Activated CD4-positive, alpha-beta T cell treated with anti-CD3 and anti-CD28 coated beads for 4 hours (primary cell): ENCODE results near the gene TDRD5.
A peak's percentile ranks its signal among the peaks of the same experiment; 100 is the strongest.
"Not testable (repeated sequence)": the region's sequence is repeated elsewhere in the genome, so short reads cannot be mapped to it uniquely, and the experiment has no call there.

Source experiments
- DNase-seq, 2 donors: peaks; one replicate each; pipeline ENCODE4 v3.0.0-alpha.2; 2020

Gene TDRD5

GRCh38 chr1:179599623-179600249, 8.1 kb downstream of the TDRD5 start:
- DNase-seq = no peak

GRCh38 chr1:179601093-179601492, 9.5 kb downstream of the TDRD5 start:
- no peak for DNase-seq

DNA sequence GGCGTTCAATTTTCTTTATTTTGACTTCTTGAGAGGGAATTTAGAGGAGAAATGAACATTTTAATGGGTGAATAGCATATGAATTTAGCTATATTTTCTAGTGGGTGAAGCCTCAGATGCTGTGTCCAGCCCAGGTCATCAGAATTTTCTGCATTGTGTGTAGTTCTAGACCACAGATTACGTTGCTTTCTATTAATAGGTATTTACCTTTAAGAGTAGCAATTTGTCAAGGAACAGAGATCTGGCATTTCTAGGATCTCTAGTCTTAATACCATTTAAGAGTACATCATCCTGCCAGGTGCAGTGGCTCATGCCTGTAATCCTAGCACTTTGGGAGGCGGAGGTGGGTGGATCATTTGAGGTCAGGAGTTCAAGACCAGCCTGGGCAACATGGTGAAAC, 20.7 kb downstream of the TDRD5 start:
- no peak for DNase-seq

GRCh38 chr1:179630719-179631118, 39.1 kb downstream of the TDRD5 start:
- DNase-seq = no peak

DNA sequence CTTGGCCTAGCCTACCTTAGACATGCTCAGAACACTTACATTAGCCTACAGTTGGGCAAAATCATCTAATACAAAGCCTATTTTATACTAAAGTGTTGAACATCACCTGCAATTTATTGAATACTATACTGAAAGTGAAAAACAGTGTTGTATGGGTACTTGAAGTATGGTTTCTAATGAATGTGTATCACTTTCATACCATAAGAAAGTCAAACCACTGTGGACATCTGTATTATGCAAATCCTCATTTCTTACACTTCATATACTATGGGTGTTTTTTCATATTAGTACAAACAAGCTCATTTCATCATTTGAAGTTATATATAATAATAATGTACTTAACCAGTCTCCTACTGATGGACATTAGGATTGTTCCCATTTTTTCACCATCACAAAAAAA, 41.2 kb downstream of the TDRD5 start:
- no peak for DNase-seq

DNA sequence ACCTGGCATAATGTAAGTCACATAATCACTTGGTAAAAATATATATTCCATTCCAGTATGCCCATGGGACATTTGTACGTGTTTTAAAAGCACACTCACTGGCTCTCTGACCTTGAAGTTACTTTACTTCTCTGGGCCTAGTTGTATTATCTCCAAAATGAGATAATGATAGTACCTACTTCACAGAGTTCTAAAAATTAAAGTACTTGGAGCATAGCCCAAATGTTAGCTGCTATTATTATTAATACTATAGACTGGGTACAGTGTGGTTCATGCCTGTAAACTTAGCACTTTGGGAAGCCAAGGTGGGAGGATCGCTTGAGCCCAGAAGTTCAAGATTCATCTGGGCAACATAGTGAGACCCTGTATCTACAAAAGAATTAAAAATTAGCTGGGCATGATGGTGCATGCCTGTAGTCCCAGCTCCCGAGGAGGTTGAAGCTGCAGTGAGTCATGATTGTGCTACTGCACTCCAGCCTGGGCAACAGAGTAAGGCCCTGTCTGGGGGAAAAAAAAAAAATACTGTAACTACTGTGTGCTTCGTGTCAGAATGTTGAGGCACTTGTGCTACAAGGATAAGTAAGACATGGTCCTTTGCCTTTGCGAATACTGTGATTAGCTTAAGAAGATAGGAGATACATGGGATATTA, 45.7 kb downstream of the TDRD5 start:
- no peak for DNase-seq

DNA sequence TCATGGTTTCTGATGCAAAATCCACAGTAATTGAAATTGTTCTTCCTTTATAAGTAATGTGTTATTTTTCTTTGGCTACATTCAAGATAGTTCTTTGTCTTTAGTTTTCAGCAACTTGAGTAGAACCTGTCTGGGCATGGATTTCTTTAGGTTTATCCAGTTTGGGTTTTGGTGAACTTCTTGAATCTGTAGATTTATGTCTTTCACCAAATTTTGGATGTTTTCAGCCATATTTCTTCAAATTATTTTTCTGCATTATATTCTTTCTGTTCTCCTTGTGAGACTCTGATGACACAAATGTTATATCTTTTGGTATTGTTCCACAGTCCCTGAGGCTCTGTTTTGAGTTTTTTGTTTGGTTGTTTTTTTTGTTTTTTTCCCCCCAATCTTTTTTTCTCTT, 69.4 kb downstream of the TDRD5 start:
- no peak for DNase-seq

- no peak for DNase-seq
Observed at GRCh38 chr1:179663810-179664209, 72.2 kb downstream of the TDRD5 start.

GRCh38 chr1:179677882-179678281, 86.2 kb downstream of the TDRD5 start:
- DNase-seq = no peak

DNA sequence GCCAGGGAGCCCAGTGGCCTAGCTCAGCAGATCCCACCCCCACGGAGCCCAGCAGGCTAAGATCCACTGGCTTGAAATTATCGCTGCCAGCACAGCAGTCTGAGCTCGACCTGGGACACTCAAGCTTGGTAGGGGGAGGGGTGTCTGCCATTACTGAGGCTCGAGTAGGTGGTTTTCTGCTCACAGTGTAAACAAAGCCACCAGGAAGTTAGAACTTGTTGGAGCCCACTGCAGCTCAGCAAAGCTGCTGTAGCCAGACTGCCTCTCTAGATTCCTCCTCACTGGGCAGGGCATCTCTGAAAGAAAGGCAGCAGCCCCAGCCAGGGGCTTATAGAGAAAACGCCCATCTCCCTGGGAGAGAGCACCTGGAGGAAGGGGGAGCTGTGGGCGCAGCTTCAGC, 102.9 kb downstream of the TDRD5 start:
- DNase-seq = not testable (repeated sequence)

DNA sequence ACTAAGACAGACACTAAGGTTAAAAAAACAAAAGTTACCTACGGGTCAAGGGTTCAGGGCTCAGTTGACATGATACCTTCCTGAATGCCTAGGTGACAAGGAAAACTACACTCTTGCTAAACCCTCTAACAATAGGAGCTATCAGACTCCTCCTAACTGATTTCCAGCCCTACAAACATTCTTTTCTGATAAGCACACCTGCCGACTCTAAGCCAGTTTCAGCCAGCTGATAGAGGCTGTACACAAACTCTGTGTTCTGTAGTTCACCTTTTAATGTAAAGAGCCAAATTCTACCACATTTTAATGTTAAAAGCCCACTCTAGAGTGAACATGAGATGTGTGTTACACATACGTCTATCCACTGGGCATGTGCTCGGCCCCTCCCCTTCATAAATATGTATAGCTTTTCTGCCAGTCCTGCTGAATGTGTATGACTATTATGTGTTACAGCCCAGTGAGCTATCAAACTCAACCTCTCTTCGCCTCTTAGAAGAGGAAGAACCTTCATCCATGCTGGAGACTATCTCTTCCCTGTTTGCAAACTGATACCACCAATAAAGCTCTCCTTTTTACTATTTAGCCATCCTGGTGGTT, 111.4 kb downstream of the TDRD5 start:
- DNase-seq = no peak

DNA sequence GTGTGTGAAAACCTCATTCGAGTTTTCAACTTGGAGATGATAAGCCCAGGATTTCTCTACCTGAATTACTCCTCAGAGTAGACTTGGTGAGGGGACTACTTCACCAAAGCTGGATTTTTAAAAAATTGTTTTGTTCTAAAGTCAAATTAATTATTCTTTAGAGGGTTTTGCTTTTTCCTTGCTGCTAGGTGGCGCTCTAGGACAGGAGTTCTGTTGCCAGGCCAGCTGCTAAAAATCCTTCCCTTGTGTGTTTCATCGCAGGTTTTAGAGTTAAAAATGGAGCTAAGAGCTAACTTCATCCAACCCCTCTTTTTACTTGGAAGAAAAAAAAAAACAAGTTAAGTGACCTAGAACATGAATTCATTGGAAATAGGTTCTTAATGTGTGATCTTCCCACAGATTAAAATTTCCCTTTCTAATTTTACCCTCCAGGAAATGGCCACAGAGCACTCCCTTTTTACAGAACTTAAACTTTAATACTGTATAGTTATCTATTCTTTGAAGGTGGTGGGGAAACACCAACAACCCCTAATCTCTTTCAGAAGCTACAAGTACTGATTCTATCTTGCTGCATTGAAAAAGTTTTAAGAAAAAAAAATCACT, 114.8 kb downstream of the TDRD5 start:
- peak; percentile 50 to 63 for DNase-seq

DNA sequence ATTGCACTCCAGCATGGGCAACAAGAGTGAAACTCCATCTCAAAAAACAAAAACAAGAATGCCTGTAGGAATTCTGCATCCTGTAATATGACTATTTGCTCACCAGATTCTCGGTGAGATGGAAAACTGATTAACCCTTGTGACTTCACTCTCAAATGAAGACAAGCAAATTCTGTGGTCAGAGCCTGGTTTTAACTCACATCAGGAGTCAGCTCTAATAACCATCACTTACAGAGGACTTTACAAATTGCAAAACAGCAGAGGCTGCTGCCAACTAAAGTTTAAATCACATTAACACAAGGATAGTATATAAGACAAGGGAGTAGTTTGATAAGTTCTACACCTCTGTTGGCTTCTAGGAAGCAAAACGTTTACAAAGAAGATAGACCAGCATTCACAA, 115.8 kb downstream of the TDRD5 start:
- DNase-seq = no peak

DNA sequence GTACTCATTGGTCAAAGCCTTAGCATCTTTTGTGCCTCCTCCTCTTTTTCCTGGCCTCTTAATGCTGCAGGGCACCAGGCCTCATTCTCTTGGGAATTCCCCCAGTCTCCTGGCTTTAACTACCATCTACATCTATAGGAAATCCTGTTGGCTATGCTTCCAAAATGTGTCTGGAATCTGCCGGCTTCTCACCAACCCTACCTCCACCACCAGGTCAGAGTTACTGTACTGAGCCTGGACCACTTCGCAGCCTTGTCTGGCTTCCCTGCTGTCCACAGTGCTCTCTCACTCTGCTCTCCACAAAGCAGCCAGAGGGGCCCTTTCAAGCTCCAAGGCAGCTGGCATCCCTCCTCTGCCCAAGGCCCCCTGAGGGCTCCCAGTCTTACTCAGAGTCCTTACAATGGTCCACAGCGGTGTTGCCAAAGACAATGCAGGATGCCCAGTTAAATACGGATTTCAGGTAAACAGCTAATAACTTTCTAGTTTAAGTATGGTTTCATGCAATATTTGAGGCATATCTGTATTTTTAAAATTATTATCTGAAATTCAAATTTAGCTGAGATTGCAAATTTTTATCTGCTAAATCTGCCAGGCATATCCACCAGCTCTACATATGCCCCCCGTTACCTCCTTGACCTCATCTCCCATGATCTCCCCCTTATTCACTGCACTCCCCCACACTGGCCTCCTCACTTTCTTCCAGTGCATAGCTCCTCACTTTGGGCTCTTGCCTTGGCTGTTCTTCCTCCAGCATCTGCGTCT, 117.0 kb downstream of the TDRD5 start:
- DNase-seq = no peak

DNA sequence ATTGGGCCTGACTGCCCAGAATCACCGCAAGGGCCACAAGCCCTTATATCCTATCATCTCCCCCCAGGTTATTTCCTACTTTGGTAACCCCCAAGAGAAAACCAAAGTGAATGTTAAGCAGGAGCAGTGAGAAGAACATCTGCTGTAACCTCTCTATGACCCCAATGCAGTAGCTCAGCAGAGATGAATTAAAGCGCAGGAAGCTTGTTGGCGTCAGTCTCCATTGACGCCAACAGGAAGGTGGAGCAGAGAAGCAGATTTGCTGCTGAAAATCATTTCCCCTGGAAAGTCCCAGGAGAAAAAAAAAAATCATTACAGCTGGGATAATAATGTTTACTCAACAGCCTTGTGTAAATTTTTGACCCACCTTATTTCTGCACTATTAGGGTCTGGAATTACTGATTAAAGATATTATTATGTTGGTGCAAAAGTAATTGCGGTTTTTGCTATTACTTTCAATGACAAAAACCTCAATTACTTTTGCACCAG, 118.3 kb downstream of the TDRD5 start:
- peak in 1 of 2 donors; percentile 9 for DNase-seq

GRCh38 chr1:179714159-179714558, 122.5 kb downstream of the TDRD5 start:
- no peak for DNase-seq

- no peak for DNase-seq
Observed at GRCh38 chr1:179714623-179715022, 123.0 kb downstream of the TDRD5 start.

DNA sequence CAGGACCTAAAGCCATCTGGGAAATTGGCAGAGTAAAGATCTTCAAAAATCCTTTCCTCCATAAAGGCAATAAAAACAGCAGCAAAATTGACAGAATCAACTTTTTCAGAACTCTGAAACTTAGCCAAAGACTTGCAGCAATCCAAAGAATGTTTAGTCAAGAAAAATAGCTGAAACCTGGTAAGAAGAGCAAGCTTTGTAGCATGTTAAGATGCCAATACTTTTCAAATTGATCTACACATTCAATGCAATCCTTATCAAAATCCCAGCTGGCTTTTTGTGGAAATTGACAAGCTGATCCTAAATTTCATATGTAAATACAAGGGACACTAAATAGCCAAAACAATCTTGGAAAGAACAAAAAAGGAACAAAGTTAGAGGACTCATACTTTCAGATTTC, 127.6 kb downstream of the TDRD5 start:
- no peak for DNase-seq

GRCh38 chr1:179728271-179728670, 136.6 kb downstream of the TDRD5 start:
- no peak for DNase-seq

- DNase-seq = no peak
Observed at GRCh38 chr1:179729881-179730280, 138.2 kb downstream of the TDRD5 start.

DNA sequence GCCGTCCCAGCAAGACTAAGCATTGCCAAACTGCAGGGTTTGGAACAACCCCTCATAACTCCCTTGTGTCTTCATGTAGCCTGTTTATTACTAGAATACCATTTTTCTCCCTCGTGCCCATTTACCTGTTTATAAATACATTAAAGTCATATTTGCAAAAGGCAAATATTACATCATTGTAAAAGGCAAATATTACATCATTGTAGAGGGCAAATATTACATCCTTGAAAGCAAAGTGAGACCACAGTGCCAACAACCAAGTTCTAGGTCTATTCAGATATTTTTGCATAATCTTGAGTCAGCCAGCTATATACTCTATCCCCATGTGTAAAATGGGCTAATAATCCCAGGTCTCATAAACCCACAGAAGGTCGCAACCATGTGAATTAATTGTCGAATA, 140.0 kb downstream of the TDRD5 start:
- no peak for DNase-seq
